SK-N-MC (cell line): ENCODE data around the gene MAP4K5.

Source experiments
- EZH2 ChIP-seq: fragments of 200-600 bp; sonication (generic); IDR thresholded peaks from one replicate; pipeline ENCODE4 v1.6.1; 2017; ENCODE audit warnings: antibody characterized with exemption
- FOXP2 ChIP-seq: optimal IDR thresholded peaks from 2 replicates; pipeline ENCODE3; 2011; ENCODE audit warnings: mild to moderate bottlenecking, moderate library complexity; ENCODE audit not compliant: insufficient read depth; ENCODE audit errors: extremely low read length, control extremely low read depth
- POLR2AphosphoS5 ChIP-seq: IDR thresholded peaks from 2 replicates; pipeline ENCODE4 v1.6.1; 2012; ENCODE audit warnings: mild to moderate bottlenecking, low read depth, low read length, borderline replicate concordance

DNA sequence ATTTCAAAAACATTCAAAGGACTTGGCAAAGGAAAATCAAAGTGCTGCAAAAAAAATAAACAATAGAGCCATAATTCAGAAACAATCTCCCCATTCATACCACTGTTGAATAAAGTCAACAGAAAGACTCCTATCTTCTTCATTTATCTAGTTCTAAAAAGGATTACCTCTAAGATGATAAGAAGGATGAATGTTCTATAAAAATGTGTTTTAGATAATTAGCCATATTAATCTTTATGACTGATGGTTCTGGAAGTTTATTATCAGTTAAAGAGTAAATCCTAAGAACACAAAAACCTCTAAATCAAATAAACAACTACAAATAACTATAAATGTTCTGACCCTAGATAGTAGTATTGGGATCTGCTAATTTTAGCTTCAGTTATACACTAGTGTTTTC, 97.8 kb downstream of the MAP4K5 start:
- TF ChIP-seq EZH2, result no peak
- no peak for TF ChIP-seq POLR2AphosphoS5
- no peak for TF ChIP-seq FOXP2
